ENCODE measurements around the gene FAM107B. TPM values are rescaled to one million over a fixed set of nuclear protein-coding genes. Genes with fewer than 3 reads are reported as not detected.

The FAM107B gene
- 99.0 and 144 TPM in 2 replicates for total RNA-seq (2021)
- Bru-seq, nascent RNA = percentile 86 among the genes with signal in this experiment
- BruChase-seq, experiment 1, labeled RNA remaining after a 2-hour chase = percentile 84 among the genes with signal in this experiment
- percentile 84 among the genes with signal in this experiment for BruChase-seq, experiment 2, labeled RNA remaining after a 6-hour chase
- long read RNA-seq, transcript FAM107B-211 (4 exons, 2,633 nt) = major isoform, 52 of 93 reads
- long read RNA-seq, transcript FAM107B-205 (5 exons, 2,374 nt) = minor isoform, 16 of 93 reads
- long read RNA-seq, partial matches to known transcripts = 4 of 93 reads
- long read RNA-seq, other reads (novel, unspliced or antisense) = 20 of 93 reads

DNA sequence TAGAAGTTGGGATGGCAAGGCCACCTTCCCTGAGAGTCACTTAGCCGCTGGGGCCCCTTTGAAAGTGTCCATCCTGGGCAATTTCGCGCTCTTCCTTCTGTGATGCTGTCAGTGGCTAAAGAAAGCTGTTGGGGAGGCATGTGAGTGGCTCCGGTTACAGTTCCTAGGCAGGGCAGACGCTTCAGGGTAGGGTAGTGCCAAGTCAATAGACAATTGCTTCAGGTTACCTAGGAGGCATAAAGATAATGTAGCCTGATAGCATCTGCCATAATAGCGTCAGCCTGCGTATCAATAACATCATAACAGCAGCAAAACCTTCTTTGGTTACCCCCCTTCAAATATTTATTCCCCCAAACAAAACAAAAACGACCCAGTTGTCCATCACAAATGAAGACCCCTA, at the start of gene FAM107B:
TSS of gene FAM107B (minus strand) at position 101 of the 400 bp plus-strand sequence. CDS start 234 bp downstream, outside the sequence.
- Histone ChIP-seq H3K4me1 (replicated peaks; ENCODE audit: insufficient read depth) (peaks cover 18% of the 10 kb centered on the region), H3K79me2 (ENCODE audit: low read depth) (no peaks in the 10 kb centered on the region), H3K27ac (no peak within 1 kb of the TSS), H2AFZ (no peak within 1 kb of the TSS), H3K36me3 (ENCODE audit: low read depth) (no peaks in the 10 kb centered on the region), H3K4me2 (no peak within 1 kb of the TSS), H3F3A (ENCODE audit: insufficient read depth, low read depth) (peaks cover 7% of the 10 kb centered on the region; the same call in 1 of the 2 replicates), H3K27me3 (ENCODE audit: insufficient read depth, low read depth) (no peaks in the 10 kb centered on the region), H3K9me2 (ENCODE audit: insufficient read depth) (no peaks in the 10 kb centered on the region), H4K20me1 (ENCODE audit: insufficient read depth) (no peaks in the 10 kb centered on the region), H3K4me3 (no peak within 1 kb of the TSS), H3K9me3 (ENCODE audit: insufficient read depth, low read depth) (no peaks in the 10 kb centered on the region)
- ChIA-PET POLR2A (ENCODE audit: unreplicated experiment) (no interaction called here), CTCF (no interaction called here)
- BruUV-seq (replicated peaks) = no TSS peak
- intact Hi-C loops (cut with micrococcal nuclease; ENCODE audit: unreplicated experiment) = no loop called here
- no peak for DNase-seq
- TF ChIP-seq EZH2 (IDR thresholded peaks at IDR 0.05; ENCODE audit: low read depth) = no peak
- TF ChIP-seq, protein P1, sequence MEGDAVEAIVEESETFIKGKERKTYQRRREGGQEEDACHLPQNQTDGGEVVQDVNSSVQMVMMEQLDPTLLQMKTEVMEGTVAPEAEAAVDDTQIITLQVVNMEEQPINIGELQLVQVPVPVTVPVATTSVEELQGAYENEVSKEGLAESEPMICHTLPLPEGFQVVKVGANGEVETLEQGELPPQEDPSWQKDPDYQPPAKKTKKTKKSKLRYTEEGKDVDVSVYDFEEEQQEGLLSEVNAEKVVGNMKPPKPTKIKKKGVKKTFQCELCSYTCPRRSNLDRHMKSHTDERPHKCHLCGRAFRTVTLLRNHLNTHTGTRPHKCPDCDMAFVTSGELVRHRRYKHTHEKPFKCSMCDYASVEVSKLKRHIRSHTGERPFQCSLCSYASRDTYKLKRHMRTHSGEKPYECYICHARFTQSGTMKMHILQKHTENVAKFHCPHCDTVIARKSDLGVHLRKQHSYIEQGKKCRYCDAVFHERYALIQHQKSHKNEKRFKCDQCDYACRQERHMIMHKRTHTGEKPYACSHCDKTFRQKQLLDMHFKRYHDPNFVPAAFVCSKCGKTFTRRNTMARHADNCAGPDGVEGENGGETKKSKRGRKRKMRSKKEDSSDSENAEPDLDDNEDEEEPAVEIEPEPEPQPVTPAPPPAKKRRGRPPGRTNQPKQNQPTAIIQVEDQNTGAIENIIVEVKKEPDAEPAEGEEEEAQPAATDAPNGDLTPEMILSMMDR (conservative IDR thresholded peaks at IDR 0.05) = no peak

DNA sequence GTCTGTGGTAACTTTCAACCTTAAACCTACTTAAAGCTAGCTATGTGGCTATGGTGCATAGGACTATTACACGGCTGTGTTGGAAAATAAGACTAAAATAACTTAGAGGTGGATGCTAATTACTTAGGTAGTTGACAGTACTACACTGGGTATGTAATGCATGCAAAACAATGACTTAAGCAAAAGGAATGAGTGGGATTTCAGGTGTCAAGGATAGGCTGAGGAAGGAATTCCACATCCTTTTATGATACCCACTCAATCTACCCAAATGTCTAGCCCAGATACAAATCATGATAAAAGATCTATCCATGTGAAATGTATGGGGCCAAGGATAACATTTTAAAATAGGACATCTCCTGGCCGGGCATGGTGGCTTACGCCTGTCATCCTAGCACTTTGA, 49.3 kb upstream of the FAM107B start:
- Histone ChIP-seq H2AFZ (no peak overlapping the region), H3K4me2 (no peak overlapping the region), H3K36me3 (ENCODE audit: low read depth) (no peaks in the 10 kb centered on the region), H3K27ac (no peak overlapping the region), H4K20me1 (ENCODE audit: insufficient read depth) (no peaks in the 10 kb centered on the region), H3K79me2 (ENCODE audit: low read depth) (no peaks in the 10 kb centered on the region), H3K9me3 (ENCODE audit: insufficient read depth, low read depth) (no peaks in the 10 kb centered on the region), H3F3A (ENCODE audit: insufficient read depth, low read depth) (peaks cover 22% of the 10 kb centered on the region), H3K27me3 (ENCODE audit: insufficient read depth, low read depth) (no peaks in the 10 kb centered on the region), H3K4me3 (no peak overlapping the region), H3K9me2 (ENCODE audit: insufficient read depth) (no peaks in the 10 kb centered on the region), H3K4me1 (replicated peaks; ENCODE audit: insufficient read depth) (peaks cover 26% of the 10 kb centered on the region)
- ChIA-PET CTCF (interaction anchor here (1.0 to 1.3 kb wide), 2 partner anchors 14 to 287 kb away, joined by 3 read pairs; partner anchors contain the start of gene CDNF), POLR2A (ENCODE audit: unreplicated experiment) (no interaction called here)
- TF ChIP-seq EZH2 (IDR thresholded peaks at IDR 0.05; ENCODE audit: low read depth) = no peak
- TF ChIP-seq, protein P1 (conservative IDR thresholded peaks at IDR 0.05) = no peak
- no TSS peak for BruUV-seq (replicated peaks)
- DNase-seq = no peak
- intact Hi-C loops (cut with micrococcal nuclease; ENCODE audit: unreplicated experiment) = loop anchor here (1.0 to 5.0 kb wide), 5 partner anchors 42 to 322 kb away; no protein-coding TSS in a partner anchor

DNA sequence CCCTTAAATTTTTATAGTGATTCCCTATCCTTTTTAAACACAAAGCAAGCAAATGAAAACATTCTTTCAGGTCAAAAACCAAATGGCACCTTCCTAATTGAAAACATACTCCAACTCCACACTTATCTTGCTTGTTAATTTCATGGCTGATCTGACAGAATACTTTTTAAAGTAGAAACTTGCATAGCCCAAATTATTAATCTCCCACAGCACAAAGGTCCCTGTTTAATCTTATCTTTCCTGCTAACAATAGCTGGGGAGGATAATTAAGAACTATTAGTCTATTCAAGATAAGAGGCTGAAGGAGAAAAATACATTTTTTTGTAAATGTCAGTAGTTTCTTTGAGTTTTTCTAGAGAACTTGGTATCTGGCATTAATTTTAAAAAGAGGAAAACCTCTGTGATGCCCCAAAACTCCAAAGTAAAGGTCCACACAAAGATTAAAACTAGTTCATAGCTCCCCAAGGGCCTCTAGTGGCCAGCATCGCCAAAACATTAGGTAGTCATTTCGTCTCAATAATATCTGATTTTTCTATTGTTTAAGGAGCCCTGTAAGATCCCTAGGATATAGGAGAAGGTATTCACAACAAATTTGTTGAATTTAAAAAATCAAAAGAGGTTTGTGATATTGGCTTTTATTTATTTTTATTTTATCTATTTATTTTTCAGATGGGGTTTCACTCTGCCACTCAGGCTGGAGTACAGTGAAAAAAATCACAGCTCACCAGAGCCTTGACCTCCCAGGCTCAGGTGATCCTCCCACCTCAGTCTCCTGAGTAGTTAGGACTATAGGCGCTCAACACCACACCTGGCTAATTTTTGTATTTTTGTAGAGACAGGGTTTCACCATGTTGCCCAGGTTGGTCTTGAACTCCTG, 48.4 kb upstream of the FAM107B start:
- H3K9me3 ChIP-seq (ENCODE audit: insufficient read depth, low read depth) = no peaks in the 10 kb centered on the region
- H3K79me2 ChIP-seq (ENCODE audit: low read depth) = no peaks in the 10 kb centered on the region
- no peak overlapping the region for H3K27ac ChIP-seq
- no peaks in the 10 kb centered on the region for H4K20me1 ChIP-seq (ENCODE audit: insufficient read depth)
- H3K4me2 ChIP-seq = peak overlapping the region; percentile 23; the same call in 1 of the 2 replicates
- H3K36me3 ChIP-seq (ENCODE audit: low read depth) = no peaks in the 10 kb centered on the region
- H3K4me1 ChIP-seq (replicated peaks; ENCODE audit: insufficient read depth) = peaks cover 27% of the 10 kb centered on the region
- no peak overlapping the region for H3K4me3 ChIP-seq
- peaks cover 22% of the 10 kb centered on the region for H3F3A ChIP-seq (ENCODE audit: insufficient read depth, low read depth)
- no peaks in the 10 kb centered on the region for H3K9me2 ChIP-seq (ENCODE audit: insufficient read depth)
- POLR2A ChIA-PET (ENCODE audit: unreplicated experiment) = interaction anchor here (0.6 kb wide), 2 partner anchors 145 to 230 kb away, joined by 5 to 8 read pairs; no protein-coding TSS in a partner anchor
- H3K27me3 ChIP-seq (ENCODE audit: insufficient read depth, low read depth) = no peaks in the 10 kb centered on the region
- CTCF ChIA-PET = interaction anchor here (0.6 to 1.3 kb wide), 5 partner anchors 8 to 286 kb away, joined by 3 to 7 read pairs (median 3); partner anchors contain the start of gene CDNF
- intact Hi-C loops (cut with micrococcal nuclease; ENCODE audit: unreplicated experiment) = loop anchor here (1.0 to 5.0 kb wide), 5 partner anchors 41 to 321 kb away; no protein-coding TSS in a partner anchor
- peak in 1 of 2 experiments; percentile 37 for DNase-seq
- BruUV-seq (replicated peaks) = no TSS peak
- TF ChIP-seq, protein P1 (conservative IDR thresholded peaks at IDR 0.05) = peak; percentile 74
- no peak for TF ChIP-seq EZH2 (IDR thresholded peaks at IDR 0.05; ENCODE audit: low read depth)
- H2AFZ ChIP-seq = no peak overlapping the region

All from PC-9 (cell line).